HepG2 (cell line): ENCODE measurements around the gene CDK15. TPM values are rescaled to one million over a fixed set of nuclear protein-coding genes. Genes with fewer than 3 reads are reported as not detected.

ENCODE experiments used
- ATAC-seq: fragments of 200-7000 bp; cut with Tn5 transposase; 3 replicates; pipeline ENCODE4 v1.9.1; 2020; ENCODE audit warnings: mild to moderate bottlenecking, moderate library complexity
- BruUV-seq: library from RNA; stranded (reverse); fragments of 400-500 nt; replicated peaks from 2 replicates; lab custom pipeline; 2021; lab: Mats Ljungman, UMichigan
- CTCF ChIA-PET: fragments of 300-600 bp; formaldehyde crosslinking; extraction: SDS; loops from one replicate; lab custom pipeline; 2021; ENCODE audit warnings: low total read pairs, inconsistent platforms, low intra/inter-chr PET ratio; lab: Yijun Ruan, JAX
- POLR2A ChIA-PET: fragments of 350-600 bp; sonication (Branson Sonifier 250); formaldehyde crosslinking; loops from one replicate; lab custom pipeline; 2020; ENCODE audit warnings: antibody characterized with exemption, inconsistent platforms; lab: Yijun Ruan, JAX
- DNase-seq: peaks from one replicate; pipeline ENCODE4 v3.0.0-alpha.2; 2015; ENCODE audit warnings: low spot score
- FAIRE-seq: peaks from 3 replicates; lab custom pipeline; 2011; peaks lifted over from hg19 to GRCh38; lab: Jason Lieb, UNC
- H2AFZ ChIP-seq: one replicate; pipeline ENCODE4 v1.6.1; 2011; ENCODE audit warnings: low read length, inconsistent platforms
- H3K27ac ChIP-seq: fragments of 300-600 bp; 3 replicates; pipeline ENCODE4 v1.8.0; 2011; ENCODE audit warnings: mixed run types, mild to moderate bottlenecking, mixed read lengths, low read length, inconsistent platforms; ENCODE audit not compliant: insufficient read depth; ENCODE audit errors: extremely low read length
- H3K27me3 ChIP-seq, 2 experiments: fragments of 200-600 bp in 1 of 2; 2 replicates in 1 of 2; 3 replicates in 1 of 2; pipeline versions ENCODE4 v1.6.0 to v1.8.0; 2011; ENCODE audit warnings: low read length in 2 of 2, mild to moderate bottlenecking in 2 of 2, moderate library complexity in 2 of 2, inconsistent platforms in 1 of 2; ENCODE audit not compliant: insufficient read depth in 2 of 2, control insufficient read depth in 1 of 2
- H3K36me3 ChIP-seq, 2 experiments: fragments of 200-600 bp in 1 of 2; replicated peaks in 1 of 2; 2 replicates in 1 of 2; 3 replicates in 1 of 2; pipeline versions ENCODE4 v1.5.1 to v1.8.0; 2011; ENCODE audit warnings: low read length in 2 of 2, inconsistent platforms in 1 of 2; ENCODE audit not compliant: insufficient read depth in 2 of 2, control insufficient read depth in 1 of 2
- H3K4me1 ChIP-seq: 2 replicates; pipeline ENCODE4 v1.5.1; 2012; ENCODE audit warnings: low read length, inconsistent platforms; ENCODE audit not compliant: insufficient read depth
- H3K4me2 ChIP-seq: 2 replicates; pipeline ENCODE4 v1.6.0; 2011; ENCODE audit warnings: low read depth, low read length, inconsistent platforms
- H3K4me3 ChIP-seq, 3 experiments: fragments of 200-600 bp in 1 of 3; sonication (generic), shearing (Covaris generic) in 1 of 3; replicated peaks in 1 of 3; 2 replicates each; pipeline ENCODE4 v1.5.1; 2011 to 2016; ENCODE audit warnings: low read length in 3 of 3, inconsistent platforms in 2 of 3, low read depth in 2 of 3, mild to moderate bottlenecking in 2 of 3, control low read depth in 1 of 3, mixed read lengths in 1 of 3; ENCODE audit not compliant: insufficient read depth in 1 of 3
- H3K79me2 ChIP-seq: one replicate; pipeline ENCODE4 v1.6.1; 2011; ENCODE audit warnings: low read length, inconsistent platforms; ENCODE audit not compliant: insufficient read depth
- H3K9ac ChIP-seq: 2 replicates; pipeline ENCODE4 v1.6.0; 2011; ENCODE audit warnings: mild to moderate bottlenecking, low read depth, low read length, inconsistent platforms; ENCODE audit not compliant: insufficient read depth
- H3K9me3 ChIP-seq: 2 replicates; pipeline ENCODE4 v1.5.1; 2012; ENCODE audit warnings: mild to moderate bottlenecking, low read length
- H4K20me1 ChIP-seq: 2 replicates; pipeline ENCODE4 v1.6.0; 2011; ENCODE audit warnings: inconsistent platforms, mild to moderate bottlenecking, low read length, moderate library complexity; ENCODE audit not compliant: insufficient read depth
- ATF4 ChIP-seq, 2 experiments: fragments of 450-650 bp in 1 of 2; sonication (generic) in 1 of 2; formaldehyde crosslinking; IDR thresholded peaks; 2 replicates each; pipeline versions ENCODE4 v1.5.0 to v1.8.0; 2020 to 2022; ENCODE audit warnings: mild to moderate bottlenecking in 1 of 2, missing genetic modification reagents in 1 of 2
- HOMEZ ChIP-seq: IDR thresholded peaks from 2 replicates; pipeline ENCODE4 v1.6.1; 2016; ENCODE audit warnings: low read depth
- LCORL ChIP-seq, 2 experiments: fragments of 450-650 bp in 1 of 2; sonication (generic) in 1 of 2; formaldehyde crosslinking in 1 of 2; IDR thresholded peaks; 2 replicates each; pipeline versions ENCODE4 v1.5.0 to v1.6.1; 2017 to 2020; ENCODE audit warnings: antibody characterized with exemption in 1 of 2, missing genetic modification reagents in 1 of 2
- NR2F1 ChIP-seq, 2 experiments: fragments of 450-650 bp in 1 of 2; formaldehyde crosslinking in 1 of 2; IDR thresholded peaks; 2 replicates each; pipeline versions ENCODE4 v1.5.0 to v1.6.1; 2016 to 2020; ENCODE audit warnings: mild to moderate bottlenecking in 1 of 2, missing compliant biosample characterization in 1 of 2, missing genetic modification reagents in 1 of 2, moderate library complexity in 1 of 2
- TEAD3 ChIP-seq: optimal IDR thresholded peaks from 2 replicates; pipeline ENCODE3; 2016; ENCODE audit warnings: borderline replicate concordance
- TEF ChIP-seq: sonication (generic); formaldehyde crosslinking; IDR thresholded peaks from 2 replicates; pipeline ENCODE4 v1.5.0; 2020; ENCODE audit warnings: missing genetic modification reagents
- WGBS: methylation state at CpG from one replicate; pipeline ENCODE4 v1.1.6; 2017; ENCODE audit warnings: low lambda C conversion rate; 5-methylcytosine and 5-hydroxymethylcytosine counted together
- in situ Hi-C: cut with HindIII; loops from 2 replicates; pipeline ENCODE4 v1.10.0; 2017; ENCODE audit warnings: low pct_unique_long_range_greater_than_20kb; ENCODE audit not compliant: extremely low pct_ligation_motif_present
- intact Hi-C: fragments of 100-400 bp; cut with micrococcal nuclease; formaldehyde crosslinking; loops from one replicate; pipeline ENCODE4 v1.10.0; 2022; ENCODE audit not compliant: unreplicated experiment
- polyA plus RNA-seq, 8 experiments: library from polyadenylated mRNA; depleted of rRNA in 3 of 8; stranded (reverse) in 7 of 8; unstranded in 1 of 8; fragments of >200 nt; fragmentation: Illumina TruSeq in 4 of 8; extraction: Trizol in 4 of 8; gene quantifications; 2 replicates each; pipeline versions ENCODE4 v1.2.1 to v1.2.3, GENCODE V29; 2011 to 2016; ENCODE audit warnings: low read depth in 4 of 8, missing spikeins in 1 of 8, mixed read lengths in 1 of 8; ENCODE audit not compliant: insufficient read depth in 1 of 8
- total RNA-seq, 5 experiments: library from RNA; depleted of rRNA; stranded (reverse); fragments of >200 nt; fragmentation: Illumina TruSeq; extraction: Trizol; gene quantifications; 2 replicates each; pipeline ENCODE4 v1.2.3, GENCODE V29; 2016; ENCODE audit warnings: low read depth in 1 of 5
- TF ChIP-seq, protein P1 (sequence below): IDR thresholded peaks from 2 replicates; pipeline ENCODE4 v1.4.0; 2020; ENCODE audit warnings: mild to moderate bottlenecking, missing genetic modification reagents
- TF ChIP-seq, protein P2 (sequence below): sonication (generic); formaldehyde crosslinking; conservative IDR thresholded peaks from 2 replicates; pipeline ENCODE4 v1.4.0; 2020; ENCODE audit warnings: mild to moderate bottlenecking, missing genetic modification reagents, moderate library complexity

The CDK15 gene
- total and polyA plus RNA-seq, 2 of the 13 experiments (the other 11 are each of a cell fraction or from before 2014, with no cell fraction given) = not detected

DNA sequence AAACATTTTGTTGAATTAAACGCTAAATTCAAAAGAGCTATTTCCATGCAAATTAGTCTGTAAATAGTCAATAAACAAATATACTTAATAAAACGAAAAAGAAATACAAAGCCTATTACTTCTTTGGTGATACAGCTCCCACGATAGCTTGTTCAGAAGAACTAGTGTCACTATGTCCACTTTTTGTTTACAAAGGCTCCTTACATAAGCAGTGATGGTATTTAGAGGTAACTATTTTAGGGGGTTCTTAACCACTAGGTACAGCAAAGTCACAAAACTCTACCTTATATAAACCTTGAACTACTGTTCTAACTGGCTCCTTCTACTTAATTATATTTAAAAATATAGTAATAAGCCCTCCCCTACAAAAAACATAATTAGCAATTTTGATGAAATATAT lies 47.5 kb upstream of the CDK15 start:
- Histone ChIP-seq H3K27me3 (no peaks in the 10 kb centered on the region), H3K4me1 (peaks cover 46% of the 10 kb centered on the region), H4K20me1 (no peaks in the 10 kb centered on the region), H3K4me3 (peak overlapping the region in 2 of 3 experiments; percentile 23 to 34; a peak in 3 of 6 replicates), H3K9ac (0 out of 2 replicates have a peak overlapping the region, but pooled peaks have one; percentile 1), H3K9me3 (no peaks in the 10 kb centered on the region), H3K36me3 (peaks cover 9 to 12% of the 10 kb centered on the region in 2 experiments; a peak in 4 of 5 replicates), H3K79me2 (no peaks in the 10 kb centered on the region), H3K27ac (peak overlapping the region; percentile 14), H2AFZ (no peak overlapping the region), H3K4me2 (peak overlapping the region; percentile 73)
- FAIRE-seq = no peak
- POLR2A ChIA-PET = interaction anchor here (0.6 to 4.4 kb wide), 2 partner anchors 22 to 554 kb away, joined by 3 to 33 read pairs; partner anchors contain the start of gene ALS2
- intact Hi-C loops = loop anchor here (2.0 kb wide), 1 partner anchor 22 kb away; the partner anchor contains the start of gene ALS2
- in situ Hi-C loops = no loop called here
- no peak for ATAC-seq
- peak; percentile 21 for DNase-seq
- no TSS peak for BruUV-seq
- WGBS = 11% methylated on average over 3 of the region's 3 CpGs
- CTCF ChIA-PET = no interaction called here
- TF ChIP-seq TEAD3 (CRISPR knock-in tag) (peak; percentile 40), HOMEZ (peak; percentile 49; the same call in 1 of the 2 replicates), ATF4 (CRISPR knock-in tag; IDR thresholded peaks at IDR 0.05) (0 out of 4 replicates have a peak, but pooled peaks of 1 of the 2 experiments have one; percentile 1), LCORL (IDR thresholded peaks at IDR 0.05) (no peak), LCORL (CRISPR knock-in tag; IDR thresholded peaks at IDR 0.05) (0 out of 2 replicates have a peak, but pooled peaks have one; percentile 31), NR2F1 (CRISPR knock-in tag; IDR thresholded peaks at IDR 0.05) (0 out of 4 replicates have a peak, but pooled peaks of 1 of the 2 experiments have one; percentile 22), TEF (CRISPR knock-in tag) (peak; percentile 80)
- TF ChIP-seq, protein P1, sequence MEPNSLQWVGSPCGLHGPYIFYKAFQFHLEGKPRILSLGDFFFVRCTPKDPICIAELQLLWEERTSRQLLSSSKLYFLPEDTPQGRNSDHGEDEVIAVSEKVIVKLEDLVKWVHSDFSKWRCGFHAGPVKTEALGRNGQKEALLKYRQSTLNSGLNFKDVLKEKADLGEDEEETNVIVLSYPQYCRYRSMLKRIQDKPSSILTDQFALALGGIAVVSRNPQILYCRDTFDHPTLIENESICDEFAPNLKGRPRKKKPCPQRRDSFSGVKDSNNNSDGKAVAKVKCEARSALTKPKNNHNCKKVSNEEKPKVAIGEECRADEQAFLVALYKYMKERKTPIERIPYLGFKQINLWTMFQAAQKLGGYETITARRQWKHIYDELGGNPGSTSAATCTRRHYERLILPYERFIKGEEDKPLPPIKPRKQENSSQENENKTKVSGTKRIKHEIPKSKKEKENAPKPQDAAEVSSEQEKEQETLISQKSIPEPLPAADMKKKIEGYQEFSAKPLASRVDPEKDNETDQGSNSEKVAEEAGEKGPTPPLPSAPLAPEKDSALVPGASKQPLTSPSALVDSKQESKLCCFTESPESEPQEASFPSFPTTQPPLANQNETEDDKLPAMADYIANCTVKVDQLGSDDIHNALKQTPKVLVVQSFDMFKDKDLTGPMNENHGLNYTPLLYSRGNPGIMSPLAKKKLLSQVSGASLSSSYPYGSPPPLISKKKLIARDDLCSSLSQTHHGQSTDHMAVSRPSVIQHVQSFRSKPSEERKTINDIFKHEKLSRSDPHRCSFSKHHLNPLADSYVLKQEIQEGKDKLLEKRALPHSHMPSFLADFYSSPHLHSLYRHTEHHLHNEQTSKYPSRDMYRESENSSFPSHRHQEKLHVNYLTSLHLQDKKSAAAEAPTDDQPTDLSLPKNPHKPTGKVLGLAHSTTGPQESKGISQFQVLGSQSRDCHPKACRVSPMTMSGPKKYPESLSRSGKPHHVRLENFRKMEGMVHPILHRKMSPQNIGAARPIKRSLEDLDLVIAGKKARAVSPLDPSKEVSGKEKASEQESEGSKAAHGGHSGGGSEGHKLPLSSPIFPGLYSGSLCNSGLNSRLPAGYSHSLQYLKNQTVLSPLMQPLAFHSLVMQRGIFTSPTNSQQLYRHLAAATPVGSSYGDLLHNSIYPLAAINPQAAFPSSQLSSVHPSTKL (CRISPR knock-in tag) = peak; percentile 46
- TF ChIP-seq, protein P2, sequence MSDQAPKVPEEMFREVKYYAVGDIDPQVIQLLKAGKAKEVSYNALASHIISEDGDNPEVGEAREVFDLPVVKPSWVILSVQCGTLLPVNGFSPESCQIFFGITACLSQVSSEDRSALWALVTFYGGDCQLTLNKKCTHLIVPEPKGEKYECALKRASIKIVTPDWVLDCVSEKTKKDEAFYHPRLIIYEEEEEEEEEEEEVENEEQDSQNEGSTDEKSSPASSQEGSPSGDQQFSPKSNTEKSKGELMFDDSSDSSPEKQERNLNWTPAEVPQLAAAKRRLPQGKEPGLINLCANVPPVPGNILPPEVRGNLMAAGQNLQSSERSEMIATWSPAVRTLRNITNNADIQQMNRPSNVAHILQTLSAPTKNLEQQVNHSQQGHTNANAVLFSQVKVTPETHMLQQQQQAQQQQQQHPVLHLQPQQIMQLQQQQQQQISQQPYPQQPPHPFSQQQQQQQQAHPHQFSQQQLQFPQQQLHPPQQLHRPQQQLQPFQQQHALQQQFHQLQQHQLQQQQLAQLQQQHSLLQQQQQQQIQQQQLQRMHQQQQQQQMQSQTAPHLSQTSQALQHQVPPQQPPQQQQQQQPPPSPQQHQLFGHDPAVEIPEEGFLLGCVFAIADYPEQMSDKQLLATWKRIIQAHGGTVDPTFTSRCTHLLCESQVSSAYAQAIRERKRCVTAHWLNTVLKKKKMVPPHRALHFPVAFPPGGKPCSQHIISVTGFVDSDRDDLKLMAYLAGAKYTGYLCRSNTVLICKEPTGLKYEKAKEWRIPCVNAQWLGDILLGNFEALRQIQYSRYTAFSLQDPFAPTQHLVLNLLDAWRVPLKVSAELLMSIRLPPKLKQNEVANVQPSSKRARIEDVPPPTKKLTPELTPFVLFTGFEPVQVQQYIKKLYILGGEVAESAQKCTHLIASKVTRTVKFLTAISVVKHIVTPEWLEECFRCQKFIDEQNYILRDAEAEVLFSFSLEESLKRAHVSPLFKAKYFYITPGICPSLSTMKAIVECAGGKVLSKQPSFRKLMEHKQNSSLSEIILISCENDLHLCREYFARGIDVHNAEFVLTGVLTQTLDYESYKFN = peak; percentile 12; the same call in 1 of the 2 replicates
